Caco-2 (cell line): Measurements from ENCODE around the gene NDST1. TPM values are rescaled to one million over a fixed set of nuclear protein-coding genes. Genes with fewer than 3 reads are reported as not detected.
"Not testable (repeated sequence)": the region's sequence is repeated elsewhere in the genome, so short reads cannot be mapped to it uniquely, and the experiment has no call there.

Experiments used
- BruUV-seq: library from RNA; stranded (reverse); fragments of 400-500 nt; replicated peaks from 2 replicates; lab custom pipeline; 2021; lab: Mats Ljungman, UMichigan
- CTCF ChIA-PET: fragments of 300-600 bp; sonication (Branson Sonifier 250); formaldehyde crosslinking; loops from one replicate; lab custom pipeline; 2022; ENCODE audit warnings: antibody characterized with exemption; lab: Charles Lee
- POLR2A ChIA-PET: fragments of 300-600 bp; sonication (Branson Sonifier 250); formaldehyde crosslinking; loops from one replicate; lab custom pipeline; 2022; ENCODE audit warnings: antibody characterized with exemption; lab: Charles Lee
- DNase-seq, 2 experiments: peaks; one replicate each; pipeline versions ENCODE4 v3.0.0 to v3.0.0-alpha.2; 2020 to 2022
- H3K27me3 ChIP-seq: replicated peaks from 2 replicates; pipeline ENCODE4 v1.6.0; 2011; ENCODE audit warnings: low read length; ENCODE audit not compliant: control insufficient read depth, insufficient read depth
- H3K36me3 ChIP-seq: 2 replicates; pipeline ENCODE4 v1.5.1; 2011; ENCODE audit warnings: low read length; ENCODE audit not compliant: control insufficient read depth, insufficient read depth
- H3K4me1 ChIP-seq: fragments of 250-450 bp; sonication (Bioruptor Pico); 2 replicates; pipeline ENCODE4 v1.5.1; 2020; ENCODE audit warnings: mild to moderate bottlenecking
- H3K4me3 ChIP-seq: 2 replicates; pipeline ENCODE4 v1.5.1; 2011; ENCODE audit warnings: low read depth, mild to moderate bottlenecking, control low read depth, low read length
- H3K9me3 ChIP-seq: fragments of 250-450 bp; sonication (Bioruptor Pico); 2 replicates; pipeline ENCODE4 v1.5.1; 2020; ENCODE audit warnings: mild to moderate bottlenecking, moderate library complexity
- H3K27ac Mint-ChIP-seq: one replicate; pipeline ENCODE4 v1.8.0; 2022; ENCODE audit warnings: mixed read lengths; ENCODE audit not compliant: unreplicated experiment
- H3K27me3 Mint-ChIP-seq: one replicate; pipeline ENCODE4 v1.8.0; 2022; ENCODE audit warnings: mixed read lengths; ENCODE audit not compliant: insufficient read depth, unreplicated experiment
- H3K36me3 Mint-ChIP-seq: one replicate; pipeline ENCODE4 v1.8.0; 2022; ENCODE audit warnings: mild to moderate bottlenecking, mixed read lengths; ENCODE audit not compliant: insufficient read depth, unreplicated experiment
- H3K4me1 Mint-ChIP-seq: one replicate; pipeline ENCODE4 v1.8.0; 2022; ENCODE audit warnings: low read depth, mixed read lengths; ENCODE audit not compliant: unreplicated experiment
- H3K4me3 Mint-ChIP-seq: one replicate; pipeline ENCODE4 v1.8.0; 2022; ENCODE audit warnings: mild to moderate bottlenecking, moderate library complexity, mixed read lengths; ENCODE audit not compliant: unreplicated experiment
- H3K9me3 Mint-ChIP-seq: one replicate; pipeline ENCODE4 v1.8.0; 2022; ENCODE audit warnings: mixed read lengths; ENCODE audit not compliant: unreplicated experiment
- CTCF ChIP-seq, 2 experiments: fragments of 200-600 bp in 1 of 2; IDR thresholded peaks; 1 replicate in 1 of 2; 2 replicates in 1 of 2; pipeline versions ENCODE4 v1.5.1 to v1.8.0; 2011 to 2022; ENCODE audit warnings: antibody characterized with exemption in 1 of 2, control low read depth in 1 of 2, inconsistent platforms in 1 of 2, low read depth in 1 of 2, low read length in 1 of 2, mild to moderate bottlenecking in 1 of 2, moderate library complexity in 1 of 2; ENCODE audit not compliant: insufficient read depth in 1 of 2, severe bottlenecking in 1 of 2, unreplicated experiment in 1 of 2
- intact Hi-C: fragments of 100-400 bp; cut with micrococcal nuclease; formaldehyde crosslinking; loops from one replicate; pipeline ENCODE4 v1.10.0; 2022; ENCODE audit not compliant: unreplicated experiment
- total RNA-seq: library from RNA; stranded (reverse); gene quantifications from 2 replicates; pipeline ENCODE4 v1.2.3, GENCODE V29; 2022

The NDST1 gene
- total RNA-seq, 1 experiment from 2014 or later = 110 TPM

GRCh38 chr5:150473673-150474358 is 34.1 kb upstream of the NDST1 start:
- Histone ChIP-seq H3K4me3 (no peak overlapping the region), H3K27me3 (no peaks in the 10 kb centered on the region), H3K9me3 (no peaks in the 10 kb centered on the region), H3K36me3 (no peaks in the 10 kb centered on the region), H3K4me1 (peaks cover 41% of the 10 kb centered on the region)
- H3K9me3 Mint-ChIP-seq = no peaks in the 10 kb centered on the region
- TF ChIP-seq CTCF (IDR thresholded peaks at IDR 0.05; ENCODE audit: insufficient read depth in 1 of 2, low read depth in 1 of 2, low read length in 1 of 2, severe bottlenecking in 1 of 2, unreplicated experiment in 1 of 2) = no peak
- peak overlapping the region; percentile 14 for H3K4me3 Mint-ChIP-seq
- ChIA-PET POLR2A (interaction anchor here (0.5 to 1.2 kb wide), 7 partner anchors 9 to 230 kb away, joined by 3 to 5 read pairs (median 3); partner anchors contain the start of gene RPS14), CTCF (interaction anchor here (0.6 to 1.3 kb wide), 11 partner anchors 8 to 69 kb away, joined by 3 to 14 read pairs (median 3); partner anchors contain the start of gene RPS14)
- peaks cover 21% of the 10 kb centered on the region for H3K4me1 Mint-ChIP-seq
- peak; percentile 92 to 96 for DNase-seq
- no TSS peak for BruUV-seq
- intact Hi-C loops = loop anchor here (1.0 to 5.0 kb wide), 6 partner anchors 11 to 303 kb away; partner anchors contain the start of genes SMIM3 and SYNPO
- peak overlapping the region; percentile 89 for H3K27ac Mint-ChIP-seq
- no peaks in the 10 kb centered on the region for H3K27me3 Mint-ChIP-seq
- no peaks in the 10 kb centered on the region for H3K36me3 Mint-ChIP-seq

GRCh38 chr5:150476568-150476967 is 31.4 kb upstream of the NDST1 start:
- H3K36me3 ChIP-seq, BruUV-seq, H3K36me3 Mint-ChIP-seq, POLR2A ChIA-PET, H3K9me3 Mint-ChIP-seq, H3K4me3 Mint-ChIP-seq, intact Hi-C loops, H3K27me3 Mint-ChIP-seq, CTCF ChIA-PET, H3K9me3 ChIP-seq, DNase-seq, H3K4me3 ChIP-seq, H3K27me3 ChIP-seq: not testable (repeated sequence)
- Mint-ChIP-seq H3K27ac (peak overlapping the region; percentile 64), H3K4me1 (peaks cover 32% of the 10 kb centered on the region)
- H3K4me1 ChIP-seq = peaks cover 32% of the 10 kb centered on the region

GRCh38 chr5:150479416-150479815 is 28.5 kb upstream of the NDST1 start:
- no peak for TF ChIP-seq CTCF (IDR thresholded peaks at IDR 0.05; ENCODE audit: insufficient read depth in 1 of 2, low read depth in 1 of 2, low read length in 1 of 2, severe bottlenecking in 1 of 2, unreplicated experiment in 1 of 2)
- Histone ChIP-seq H3K4me1 (peaks cover 21% of the 10 kb centered on the region), H3K9me3 (no peaks in the 10 kb centered on the region), H3K27me3 (no peaks in the 10 kb centered on the region), H3K4me3 (no peak overlapping the region), H3K36me3 (no peaks in the 10 kb centered on the region)
- no peaks in the 10 kb centered on the region for H3K9me3 Mint-ChIP-seq
- no TSS peak for BruUV-seq
- H3K4me1 Mint-ChIP-seq = peaks cover 25% of the 10 kb centered on the region
- CTCF ChIA-PET = interaction anchor here (0.6 kb wide), 1 partner anchor 15 kb away, joined by 4 read pairs; no protein-coding TSS in a partner anchor
- intact Hi-C loops = no loop called here
- no peaks in the 10 kb centered on the region for H3K27me3 Mint-ChIP-seq
- no peak for DNase-seq
- POLR2A ChIA-PET = no interaction called here
- H3K36me3 Mint-ChIP-seq = no peaks in the 10 kb centered on the region
- no peak overlapping the region for H3K4me3 Mint-ChIP-seq
- no peak overlapping the region for H3K27ac Mint-ChIP-seq
